ENCODE results near the gene SCARF2.

The SCARF2 gene

DNA sequence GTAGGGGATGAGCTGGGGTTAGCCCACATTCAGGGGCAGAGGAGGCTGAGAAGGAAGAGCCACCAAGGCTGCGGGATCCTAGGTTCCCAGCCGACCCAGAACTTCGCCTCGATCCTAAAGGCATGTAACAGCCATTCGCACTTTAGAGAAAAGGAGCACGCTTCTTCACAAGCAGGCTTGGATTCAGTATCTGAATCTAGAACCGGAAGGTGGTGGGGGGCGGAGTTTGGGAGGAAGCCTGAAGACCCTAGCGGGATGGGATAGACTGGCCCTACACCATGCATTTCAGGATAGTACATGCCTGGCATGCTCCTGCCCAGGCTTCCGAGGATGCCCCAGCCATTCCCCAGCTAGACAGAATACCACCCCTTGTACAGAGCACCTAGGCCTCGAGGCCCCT is 4.4 kb downstream of the SCARF2 start:
- no peak overlapping the region for H3K4me3 ChIP-seq (replicated peaks; ENCODE audit: low read depth, low read length)
- TF ChIP-seq CTCF (IDR thresholded peaks at IDR 0.05; ENCODE audit: low read length, missing control alignments), result no peak
- no peak for DNase-seq (ENCODE audit: low read depth)

GRCh38 chr22:20432244-20432686 is 5.4 kb downstream of the SCARF2 start:
- DNase-seq (ENCODE audit: low read depth), result no peak
- H3K4me3 ChIP-seq (replicated peaks; ENCODE audit: low read depth, low read length), result no peak overlapping the region
- TF ChIP-seq CTCF (IDR thresholded peaks at IDR 0.05; ENCODE audit: low read length, missing control alignments), result no peak

- TF ChIP-seq CTCF (IDR thresholded peaks at IDR 0.05; ENCODE audit: low read length, missing control alignments), result no peak
- DNase-seq (ENCODE audit: low read depth), result no peak
- no peak overlapping the region for H3K4me3 ChIP-seq (replicated peaks; ENCODE audit: low read depth, low read length)
Observed at GRCh38 chr22:20431511-20432192, 6.0 kb downstream of the SCARF2 start.

- H3K4me3 ChIP-seq (replicated peaks; ENCODE audit: low read depth, low read length), result no peak overlapping the region
- TF ChIP-seq CTCF (IDR thresholded peaks at IDR 0.05; ENCODE audit: low read length, missing control alignments), result no peak
- no peak for DNase-seq (ENCODE audit: low read depth)
Observed at GRCh38 chr22:20430720-20431510, 6.7 kb downstream of the SCARF2 start.

- TF ChIP-seq CTCF (IDR thresholded peaks at IDR 0.05; ENCODE audit: low read length, missing control alignments), result no peak
- no peak overlapping the region for H3K4me3 ChIP-seq (replicated peaks; ENCODE audit: low read depth, low read length)
- no peak for DNase-seq (ENCODE audit: low read depth)
Observed at GRCh38 chr22:20430101-20430719, 7.4 kb downstream of the SCARF2 start.

DNA sequence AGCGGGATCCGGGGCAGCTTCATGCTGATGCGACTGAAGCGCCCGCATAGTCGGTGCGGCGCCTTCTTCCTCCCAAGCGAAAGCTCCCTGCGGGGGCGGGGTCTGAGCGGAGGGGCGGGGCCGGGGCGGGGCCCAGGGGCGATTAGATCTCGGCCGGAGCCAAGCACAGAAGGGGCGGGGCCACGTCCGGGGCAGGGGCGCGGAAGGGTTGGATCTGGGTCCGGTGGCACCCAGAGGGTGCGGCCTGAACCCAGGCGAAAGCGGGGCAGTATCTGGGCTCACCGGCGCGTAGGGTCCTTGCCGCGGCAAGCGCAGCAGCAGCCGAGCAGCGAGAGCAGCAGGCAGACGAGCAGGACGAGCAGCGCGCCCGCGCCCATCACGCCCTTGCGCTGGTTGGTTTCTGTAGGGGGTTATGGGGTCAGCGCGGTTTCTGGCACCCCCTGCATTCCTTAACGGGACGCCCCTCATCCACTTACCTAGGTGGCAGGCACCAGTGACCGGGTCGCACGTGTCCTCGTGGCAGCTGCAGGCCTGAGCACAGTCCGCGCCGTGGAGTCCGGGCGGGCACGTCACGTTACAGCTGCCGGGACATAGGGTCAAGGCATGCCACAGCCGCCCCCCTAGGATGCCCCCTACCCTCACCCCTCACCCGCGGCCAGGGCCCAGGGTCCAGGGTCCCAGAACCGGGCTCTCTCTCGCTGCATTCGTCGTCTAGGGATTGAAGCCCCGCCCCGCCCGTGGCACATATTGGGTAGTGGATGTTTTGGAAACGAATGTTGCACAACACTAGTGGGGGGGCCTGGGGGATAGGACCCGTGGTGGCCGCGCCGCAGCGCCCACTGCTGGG is 8.1 kb downstream of the SCARF2 start:
- no peak for DNase-seq (ENCODE audit: low read depth)
- TF ChIP-seq CTCF (IDR thresholded peaks at IDR 0.05; ENCODE audit: low read length, missing control alignments), result no peak
- H3K4me3 ChIP-seq (replicated peaks; ENCODE audit: low read depth, low read length), result no peak overlapping the region
